ENCODE measurements around the gene PTPN1. TPM values are rescaled to one million over a fixed set of nuclear protein-coding genes. Genes with fewer than 3 reads are reported as not detected.
A peak's percentile ranks its signal among the peaks of the same experiment; 100 is the strongest.

Gene PTPN1
- total and polyA plus RNA-seq, 10 of the 15 experiments (the other 5 are each of a cell fraction or from before 2014, with no cell fraction given) = 15.9 to 74.7 (median 43.9) TPM

- TF ChIP-seq NR2F1 (conservative IDR thresholded peaks at IDR 0.05) = peak; percentile 60; the same call in 1 of the 2 replicates
- TF ChIP-seq USF2 (IDR thresholded peaks at IDR 0.05; ENCODE audit: borderline replicate concordance, low read depth, low read length) = no peak
- TF ChIP-seq SREBF2 (IDR thresholded peaks at IDR 0.05; ENCODE audit: low read length) = no peak
- no peak for TF ChIP-seq ATF7 (IDR thresholded peaks at IDR 0.05; ENCODE audit: low read depth)
- no peak for TF ChIP-seq FOS (IDR thresholded peaks at IDR 0.05; ENCODE audit: borderline replicate concordance, extremely low read depth, insufficient read length)
- peak; percentile 13; the same call in 1 of the 2 replicates for TF ChIP-seq NBN (IDR thresholded peaks at IDR 0.05)
- peak; percentile 87 for TF ChIP-seq YY1 (IDR thresholded peaks at IDR 0.05; ENCODE audit: low read depth, low read length)
- no peak for TF ChIP-seq MTA3 (IDR thresholded peaks at IDR 0.05; ENCODE audit: borderline replicate concordance, low read length)
- peak; percentile 84 for TF ChIP-seq ZNF687 (IDR thresholded peaks at IDR 0.05)
- peak; percentile 74 for TF ChIP-seq SP1 (IDR thresholded peaks at IDR 0.05; ENCODE audit: low read depth, low read length)
These were observed at the start of gene PTPN1 (continued) for GRCh38 chr20:50509923-50510705.

All from GM12878 (cell line).